Endothelial cell of umbilical vein (primary cell): ENCODE data around the gene PTTG1IP. TPM values are rescaled to one million over a fixed set of nuclear protein-coding genes. Genes with fewer than 3 reads are reported as not detected.

ENCODE experiments used
- BruUV-seq: library from RNA; stranded (reverse); fragments of 400-500 nt; replicated peaks from 2 replicates; lab custom pipeline; 2021; lab: Mats Ljungman, UMichigan
- CTCF ChIA-PET: fragments of 300-600, 350-600 bp; sonication (Branson Sonifier 250); formaldehyde crosslinking; loops from one replicate; lab custom pipeline; 2021; ENCODE audit warnings: antibody characterized with exemption, inconsistent platforms; lab: Charles Lee
- POLR2A ChIA-PET: fragments of 300-600, 350-600 bp; sonication (Branson Sonifier 250); formaldehyde crosslinking; loops from one replicate; lab custom pipeline; 2021; ENCODE audit warnings: antibody characterized with exemption, inconsistent platforms; lab: Charles Lee
- DNase-seq: peaks from one replicate; pipeline ENCODE4 v3.0.0-alpha.2; 2011; ENCODE audit warnings: low read depth, low spot score
- FAIRE-seq: peaks from 2 replicates; lab custom pipeline; 2011; peaks lifted over from hg19 to GRCh38; lab: Jason Lieb, UNC
- H2AFZ ChIP-seq: 2 replicates; pipeline ENCODE4 v1.6.0; 2012; ENCODE audit warnings: low read depth, low read length, control low read depth, inconsistent platforms
- H3K27ac ChIP-seq: 2 replicates; pipeline ENCODE4 v1.5.1; 2011; ENCODE audit warnings: low read depth, mild to moderate bottlenecking, control low read depth, low read length, moderate library complexity; ENCODE audit not compliant: insufficient read depth
- H3K27me3 ChIP-seq, 2 experiments: 2 replicates each; pipeline versions ENCODE4 v1.6.0 to v1.6.1; 2011; ENCODE audit warnings: low read length in 2 of 2, mixed read lengths in 1 of 2; ENCODE audit not compliant: control insufficient read depth in 2 of 2, insufficient read depth in 2 of 2
- H3K36me3 ChIP-seq, 2 experiments: 2 replicates in 1 of 2; 3 replicates in 1 of 2; pipeline ENCODE4 v1.5.1; 2011; ENCODE audit warnings: low read length in 2 of 2, mild to moderate bottlenecking in 1 of 2, moderate library complexity in 1 of 2; ENCODE audit not compliant: control insufficient read depth in 2 of 2, insufficient read depth in 2 of 2; ENCODE audit errors: extremely low read depth in 1 of 2
- H3K4me1 ChIP-seq: 3 replicates; pipeline ENCODE4 v1.5.1; 2011; ENCODE audit warnings: mild to moderate bottlenecking, low read length; ENCODE audit not compliant: control insufficient read depth, insufficient read depth; ENCODE audit errors: extremely low read depth
- H3K4me2 ChIP-seq: 2 replicates; pipeline ENCODE4 v1.6.1; 2011; ENCODE audit warnings: low read length, control low read depth, mixed read lengths; ENCODE audit not compliant: insufficient read depth
- H3K4me3 ChIP-seq, 3 experiments: fragments of 200-600 bp in 1 of 3; sonication (generic), shearing (Covaris generic) in 1 of 3; replicated peaks in 1 of 3; 2 replicates each; pipeline ENCODE4 v1.5.1; 2011 to 2016; ENCODE audit warnings: control low read depth in 3 of 3, low read length in 3 of 3, mild to moderate bottlenecking in 2 of 3, inconsistent platforms in 1 of 3, low read depth in 1 of 3, moderate library complexity in 1 of 3; ENCODE audit not compliant: insufficient read depth in 1 of 3
- H3K79me2 ChIP-seq: 2 replicates; pipeline ENCODE4 v1.6.0; 2012; ENCODE audit warnings: low read length, inconsistent platforms; ENCODE audit not compliant: control insufficient read depth, insufficient read depth
- H3K9ac ChIP-seq: replicated peaks from 2 replicates; pipeline ENCODE3; 2011; ENCODE audit warnings: low read length, control low read depth; ENCODE audit not compliant: insufficient read depth; ENCODE audit errors: extremely low read depth
- H3K9me1 ChIP-seq: replicated peaks from 3 replicates; pipeline ENCODE4 v1.6.0; 2011; ENCODE audit warnings: mild to moderate bottlenecking, low read length; ENCODE audit not compliant: control insufficient read depth, insufficient read depth; ENCODE audit errors: extremely low read depth
- H3K9me3 ChIP-seq: replicated peaks from 2 replicates; pipeline ENCODE4 v1.5.1; 2012; ENCODE audit warnings: low read length, inconsistent platforms; ENCODE audit not compliant: control insufficient read depth, insufficient read depth
- H4K20me1 ChIP-seq: replicated peaks from 2 replicates; pipeline ENCODE3; 2011; ENCODE audit warnings: mild to moderate bottlenecking, low read length; ENCODE audit not compliant: control insufficient read depth, insufficient read depth; ENCODE audit errors: extremely low read depth
- EZH2 ChIP-seq: IDR thresholded peaks from 2 replicates; pipeline ENCODE4 v1.6.1; 2012; ENCODE audit warnings: borderline replicate concordance, low read depth, mild to moderate bottlenecking, moderate library complexity, low read length, inconsistent platforms; ENCODE audit not compliant: severe bottlenecking
- FOS ChIP-seq: IDR thresholded peaks from 2 replicates; pipeline ENCODE4 v1.6.1; 2011; ENCODE audit warnings: mild to moderate bottlenecking, low read length, moderate library complexity, borderline replicate concordance; ENCODE audit not compliant: insufficient read depth
- GATA2 ChIP-seq: IDR thresholded peaks from 2 replicates; pipeline ENCODE4 v1.7.0; 2011; ENCODE audit warnings: low read depth, mild to moderate bottlenecking, moderate library complexity, mixed read lengths, low read length; ENCODE audit not compliant: insufficient read length, insufficient read depth
- JUN ChIP-seq: IDR thresholded peaks from 2 replicates; pipeline ENCODE4 v1.6.1; 2011; ENCODE audit warnings: borderline replicate concordance, low read depth; ENCODE audit not compliant: insufficient read length, insufficient read depth
- MAX ChIP-seq: IDR thresholded peaks from 2 replicates; pipeline ENCODE4 v1.6.1; 2011; ENCODE audit not compliant: insufficient read depth, insufficient read length
- POLR2A ChIP-seq: IDR thresholded peaks from 2 replicates; pipeline ENCODE4 v1.6.1; 2012; ENCODE audit warnings: low read depth, mild to moderate bottlenecking, control low read depth, low read length
- POLR2AphosphoS5 ChIP-seq: IDR thresholded peaks from 2 replicates; pipeline ENCODE4 v1.6.1; 2012; ENCODE audit warnings: low read depth, mild to moderate bottlenecking, control low read depth, low read length, moderate library complexity; ENCODE audit not compliant: insufficient read depth
- dilution Hi-C: fragments of 300-500 bp; cut with MboI; formaldehyde crosslinking; loops from one replicate; pipeline ENCODE4 v1.15.0; 2019; ENCODE audit warnings: low sequenced_read_pairs; ENCODE audit not compliant: extremely low pct_ligation_motif_present
- intact Hi-C: fragments of 100-400 bp; cut with micrococcal nuclease; formaldehyde crosslinking; loops from one replicate; pipeline ENCODE4 v1.10.0; 2022
- polyA plus RNA-seq, 4 experiments: library from polyadenylated mRNA; depleted of rRNA in 3 of 4; stranded (reverse) in 3 of 4; unstranded in 1 of 4; fragments of >200 nt; gene quantifications; 2 replicates each; pipeline versions ENCODE4 v1.2.1 to v1.2.3, GENCODE V29; 2011 to 2012; ENCODE audit warnings: missing spikeins in 1 of 4
- total RNA-seq: library from RNA; stranded (reverse); gene quantifications from 2 replicates; pipeline ENCODE4 v1.2.3, GENCODE V29; 2021

PTTG1IP gene
- total and polyA plus RNA-seq, 2 donors (not counting 3 experiments of a cell fraction or from before 2014, with no cell fraction given) = 342 to 415 TPM

- Histone ChIP-seq H3K27me3 (no peaks in the 10 kb centered on the region), H4K20me1 (no peaks in the 10 kb centered on the region), H3K27ac (no peak overlapping the region), H3K79me2 (peaks cover 79% of the 10 kb centered on the region), H3K9me1 (no peaks in the 10 kb centered on the region), H3K36me3 (peaks cover 2 to 23% of the 10 kb centered on the region in 2 experiments), H3K4me1 (peaks cover 3% of the 10 kb centered on the region), H3K9me3 (no peaks in the 10 kb centered on the region), H2AFZ (no peak overlapping the region), H3K4me3 (no peak overlapping the region), H3K4me2 (no peak overlapping the region), H3K9ac (no peak overlapping the region)
- no peak for FAIRE-seq
- dilution Hi-C loops = no loop called here
- ChIA-PET CTCF (interaction anchor here (1.3 kb wide), 1 partner anchor 118 kb away, joined by 4 read pairs; no protein-coding TSS in a partner anchor), POLR2A (no interaction called here)
- no TSS peak for BruUV-seq
- intact Hi-C loops = no loop called here
- DNase-seq = no peak
- no peak for TF ChIP-seq POLR2AphosphoS5
- TF ChIP-seq JUN = no peak
- TF ChIP-seq POLR2A = no peak
- no peak for TF ChIP-seq GATA2
- no peak for TF ChIP-seq FOS
- no peak for TF ChIP-seq MAX
- no peak for TF ChIP-seq EZH2
Observed at GRCh38 chr21:44813727-44814126, 59.8 kb downstream of the PTTG1IP start.

GRCh38 chr21:44813149-44813548 lies 60.3 kb downstream of the PTTG1IP start:
- BruUV-seq = no TSS peak

More at GRCh38 chr21:44813149-44813548, 60.3 kb downstream of the PTTG1IP start:
- Histone ChIP-seq H3K9me3 (no peaks in the 10 kb centered on the region), H3K36me3 (peaks cover 2 to 26% of the 10 kb centered on the region in 2 experiments), H3K4me3 (no peak overlapping the region), H3K9ac (no peak overlapping the region), H3K79me2 (peaks cover 79% of the 10 kb centered on the region), H3K27me3 (no peaks in the 10 kb centered on the region), H3K27ac (no peak overlapping the region), H2AFZ (no peak overlapping the region), H4K20me1 (no peaks in the 10 kb centered on the region), H3K9me1 (no peaks in the 10 kb centered on the region), H3K4me2 (no peak overlapping the region), H3K4me1 (no peaks in the 10 kb centered on the region)
- no peak for TF ChIP-seq GATA2
- no peak for FAIRE-seq
- dilution Hi-C loops = no loop called here
- no peak for DNase-seq
- intact Hi-C loops = no loop called here
- ChIA-PET CTCF (no interaction called here), POLR2A (no interaction called here)
